CD14-positive monocyte (primary cell): ENCODE data around the gene SPC25. TPM values are rescaled to one million over a fixed set of nuclear protein-coding genes. Genes with fewer than 3 reads are reported as not detected.

Source experiments
- DNase-seq, 3 donors: peaks; one replicate each; pipeline ENCODE4 v3.0.0-alpha.2; 2011 to 2022
- H2AFZ ChIP-seq: 2 replicates; pipeline ENCODE4 v1.6.0; 2012; ENCODE audit warnings: mild to moderate bottlenecking, low read depth, low read length, inconsistent platforms; ENCODE audit not compliant: insufficient read depth, poor library complexity, severe bottlenecking
- H3K27ac ChIP-seq, 2 donors: 1 replicate in 1 of 2; 2 replicates in 1 of 2; pipeline ENCODE4 v1.5.1; 2012 to 2013; ENCODE audit warnings: low read length in 2 of 2, control low read depth in 1 of 2, inconsistent platforms in 1 of 2, low read depth in 1 of 2, mild to moderate bottlenecking in 1 of 2
- H3K27me3 ChIP-seq, 2 donors: one replicate each; pipeline versions ENCODE4 v1.6.0 to v1.6.1; 2011 to 2013; ENCODE audit warnings: low read length in 2 of 2; ENCODE audit not compliant: control insufficient read depth in 2 of 2, insufficient read depth in 2 of 2
- H3K36me3 ChIP-seq, 2 donors: replicated peaks in 1 of 2; 1 replicate in 1 of 2; 2 replicates in 1 of 2; pipeline versions ENCODE4 v1.5.1 to v1.6.1; 2012 to 2013; ENCODE audit warnings: low read length in 2 of 2, control low read depth in 1 of 2, inconsistent platforms in 1 of 2, mild to moderate bottlenecking in 1 of 2; ENCODE audit not compliant: insufficient read depth in 2 of 2, control insufficient read depth in 1 of 2
- H3K4me1 ChIP-seq, 2 donors: 1 replicate in 1 of 2; 2 replicates in 1 of 2; pipeline versions ENCODE4 v1.5.1 to v1.6.1; 2012 to 2013; ENCODE audit warnings: low read length in 2 of 2, control low read depth in 1 of 2, inconsistent platforms in 1 of 2, mild to moderate bottlenecking in 1 of 2, moderate library complexity in 1 of 2; ENCODE audit not compliant: insufficient read depth in 2 of 2, control insufficient read depth in 1 of 2
- H3K4me2 ChIP-seq: replicated peaks from 2 replicates; pipeline ENCODE3; 2012; ENCODE audit warnings: low read length, moderate library complexity, mild to moderate bottlenecking; ENCODE audit not compliant: poor library complexity, severe bottlenecking; ENCODE audit errors: extremely low read depth
- H3K4me3 ChIP-seq, 3 experiments: fragments of 200-600 bp in 1 of 3; sonication (generic) in 1 of 3; replicated peaks in 1 of 3; 1 replicate in 2 of 3; 2 replicates in 1 of 3; pipeline ENCODE4 v1.5.1; 2011 to 2013; ENCODE audit warnings: low read length in 3 of 3, mild to moderate bottlenecking in 3 of 3, control low read depth in 2 of 3, low read depth in 2 of 3, inconsistent platforms in 1 of 3, moderate library complexity in 1 of 3
- H3K79me2 ChIP-seq: 2 replicates; pipeline ENCODE4 v1.6.0; 2012; ENCODE audit warnings: mild to moderate bottlenecking, control low read depth, inconsistent platforms, low read length, moderate library complexity; ENCODE audit not compliant: insufficient read depth
- H3K9ac ChIP-seq: 2 replicates; pipeline ENCODE4 v1.6.0; 2017; ENCODE audit warnings: low read length, mild to moderate bottlenecking; ENCODE audit not compliant: insufficient read depth, poor library complexity, severe bottlenecking
- H3K9me3 ChIP-seq, 2 donors: replicated peaks in 1 of 2; 1 replicate in 1 of 2; 2 replicates in 1 of 2; pipeline versions ENCODE4 v1.5.1 to v1.6.1; 2012 to 2013; ENCODE audit warnings: low read length in 2 of 2, control low read depth in 1 of 2; ENCODE audit not compliant: control insufficient read depth in 1 of 2, insufficient read depth in 1 of 2
- H4K20me1 ChIP-seq: 2 replicates; pipeline ENCODE4 v1.6.0; 2012; ENCODE audit warnings: mild to moderate bottlenecking, low read length, control low read depth, moderate library complexity; ENCODE audit not compliant: insufficient read depth
- H3K27ac Mint-ChIP-seq, 7 donors: one replicate each; pipeline ENCODE4 v1.8.0; 2020; ENCODE audit warnings: mild to moderate bottlenecking in 7 of 7, mixed read lengths in 7 of 7, moderate library complexity in 6 of 7, inconsistent platforms in 2 of 7
- H3K27me3 Mint-ChIP-seq, 3 donors: one replicate each; pipeline ENCODE4 v1.8.0; 2021 to 2022; ENCODE audit warnings: low read depth in 3 of 3, mild to moderate bottlenecking in 3 of 3, mixed read lengths in 3 of 3, moderate library complexity in 3 of 3, inconsistent platforms in 1 of 3
- H3K36me3 Mint-ChIP-seq, 2 donors: one replicate each; pipeline ENCODE4 v1.8.0; 2020; ENCODE audit warnings: mixed read lengths in 2 of 2, inconsistent platforms in 1 of 2, mild to moderate bottlenecking in 1 of 2
- H3K4me1 Mint-ChIP-seq: one replicate; pipeline ENCODE4 v1.8.0; 2020; ENCODE audit warnings: mild to moderate bottlenecking, mixed read lengths
- H3K4me3 Mint-ChIP-seq, 2 donors: one replicate each; pipeline ENCODE4 v1.8.0; 2020; ENCODE audit warnings: mild to moderate bottlenecking in 2 of 2, mixed read lengths in 2 of 2, moderate library complexity in 1 of 2
- H3K9me3 Mint-ChIP-seq, 7 donors: one replicate each; pipeline ENCODE4 v1.8.0; 2020 to 2022; ENCODE audit warnings: mixed read lengths in 7 of 7, mild to moderate bottlenecking in 6 of 7, moderate library complexity in 6 of 7, inconsistent platforms in 2 of 7
- CTCF ChIP-seq: fragments of 200-600 bp; IDR thresholded peaks from one replicate; pipeline ENCODE4 v1.8.0; 2022; ENCODE audit warnings: antibody characterized with exemption, mild to moderate bottlenecking
- WGBS: methylation state at CpG from one replicate; pipeline ENCODE4 v1.1.5; 2013; ENCODE audit warnings: missing lambda C conversion rate; ENCODE audit not compliant: insufficient coverage; 5-methylcytosine and 5-hydroxymethylcytosine counted together
- intact Hi-C, 2 donors: fragments of 100-400 bp; cut with micrococcal nuclease; formaldehyde crosslinking; loops; one replicate each; pipeline versions ENCODE4 v1.15.0 to v1.15.1; 2023
- polyA plus RNA-seq, 3 donors: library from polyadenylated mRNA; depleted of rRNA in 1 of 3; unstranded in 2 of 3; stranded (reverse) in 1 of 3; fragments of 300-500 nt in 2 of 3; fragments of >200 nt in 1 of 3; fragmentation: Illumina TruSeq in 2 of 3; gene quantifications; 1 replicate in 2 of 3; 2 replicates in 1 of 3; pipeline ENCODE4 v1.2.3, GENCODE V29; 2012 to 2021

The SPC25 gene
- polyA plus RNA-seq, 3 donors, result not detected

- H3K4me1 Mint-ChIP-seq, result no peaks in the 10 kb centered on the region
- no peak overlapping the region for H3K9ac ChIP-seq
- no peak overlapping the region for H3K4me3 Mint-ChIP-seq
- H3K4me3 ChIP-seq, result no peak overlapping the region
- H3K27me3 ChIP-seq, result no peaks in the 10 kb centered on the region
- peaks cover 0 to 2% (median 0%) of the 10 kb centered on the region in 7 donors for H3K9me3 Mint-ChIP-seq
- H3K36me3 ChIP-seq, result no peaks in the 10 kb centered on the region
- intact Hi-C loops, result no loop called here
- TF ChIP-seq CTCF, result no peak
- peaks cover 0 to 2% (median 0%) of the 10 kb centered on the region in 3 donors for H3K27me3 Mint-ChIP-seq
- no peak for DNase-seq
- no peak overlapping the region for H3K27ac Mint-ChIP-seq
- H3K27ac ChIP-seq, result no peak overlapping the region
- 96% methylated on average over 7 of the region's 8 CpGs for WGBS
- H3K4me1 ChIP-seq, result no peaks in the 10 kb centered on the region
- no peak overlapping the region for H2AFZ ChIP-seq
- H3K4me2 ChIP-seq, result no peak overlapping the region
- H3K36me3 Mint-ChIP-seq, result no peaks in the 10 kb centered on the region
- H3K9me3 ChIP-seq, result no peaks in the 10 kb centered on the region
- H3K79me2 ChIP-seq, result no peaks in the 10 kb centered on the region
- no peaks in the 10 kb centered on the region for H4K20me1 ChIP-seq
Observed at GRCh38 chr2:168821577-168821976, 68.7 kb downstream of the SPC25 start.

Other genes with a start within 250 kb of the SPC25 start
- gene NOSTRIN, start 87.8 kb downstream of the SPC25 start, polyA plus RNA-seq, result not detected
- not detected for gene G6PC2, start 10.9 kb upstream of the SPC25 start, polyA plus RNA-seq
- not detected for gene ABCB11, start 140.9 kb upstream of the SPC25 start, polyA plus RNA-seq
- gene DHRS9, start 179.1 kb upstream of the SPC25 start, polyA plus RNA-seq, result 10 to 100 TPM in 1 of 3 donors, 1 to 10 TPM in 2; 10.0 to 12.9 (median 10.0) TPM